ENCODE results near the gene STK11IP.
A peak's percentile ranks its signal among the peaks of the same experiment; 100 is the strongest.

STK11IP gene

GRCh38 chr2:219634171-219634940 is 36.7 kb downstream of the STK11IP start:
- DNase-seq (ENCODE audit: low read depth) = no peak

- no peak for DNase-seq (ENCODE audit: low read depth)
Measured at GRCh38 chr2:219634951-219635751, 37.5 kb downstream of the STK11IP start.

- no peak for DNase-seq (ENCODE audit: low read depth)
Measured at GRCh38 chr2:219636144-219636915, 38.7 kb downstream of the STK11IP start.

GRCh38 chr2:219636941-219637841 is 39.5 kb downstream of the STK11IP start:
- no peak for DNase-seq (ENCODE audit: low read depth)

- DNase-seq (ENCODE audit: low read depth) = no peak
Measured at GRCh38 chr2:219637842-219638185, 40.2 kb downstream of the STK11IP start.

- no peak for DNase-seq (ENCODE audit: low read depth)
Measured at GRCh38 chr2:219638217-219638947, 40.7 kb downstream of the STK11IP start.

GRCh38 chr2:219638948-219639755 is 41.5 kb downstream of the STK11IP start:
- no peak for DNase-seq (ENCODE audit: low read depth)

GRCh38 chr2:219641390-219642068 is 43.9 kb downstream of the STK11IP start:
- no peak for DNase-seq (ENCODE audit: low read depth)

- DNase-seq (ENCODE audit: low read depth) = no peak
Measured at GRCh38 chr2:219642069-219642454, 44.4 kb downstream of the STK11IP start.

GRCh38 chr2:219642465-219643083 is 44.9 kb downstream of the STK11IP start:
- DNase-seq (ENCODE audit: low read depth) = peak; percentile 96

- no peak for DNase-seq (ENCODE audit: low read depth)
Measured at GRCh38 chr2:219643084-219643473, 45.4 kb downstream of the STK11IP start.

- DNase-seq (ENCODE audit: low read depth) = no peak
Measured at GRCh38 chr2:219643788-219644398, 46.2 kb downstream of the STK11IP start.

GRCh38 chr2:219644801-219645480 is 47.3 kb downstream of the STK11IP start:
- no peak for DNase-seq (ENCODE audit: low read depth)

GRCh38 chr2:219645631-219646527 is 48.2 kb downstream of the STK11IP start:
- peak; percentile 85 for DNase-seq (ENCODE audit: low read depth)

GRCh38 chr2:219648176-219648575 is 50.5 kb downstream of the STK11IP start:
- DNase-seq (ENCODE audit: low read depth) = no peak

- no peak for DNase-seq (ENCODE audit: low read depth)
Measured at GRCh38 chr2:219648963-219649362, 51.3 kb downstream of the STK11IP start.

All from ELR (cell line).